GM18505 (cell line): ENCODE measurements around the gene DUS1L.

Source experiments
- ATAC-seq: cut with Tn5 transposase; IDR thresholded peaks from one replicate; pipeline ENCODE4 v1.9.1; 2021; ENCODE audit not compliant: unreplicated experiment
- POLR2A ChIP-seq: IDR thresholded peaks from 4 replicates; pipeline ENCODE4 v1.6.1; 2011; ENCODE audit warnings: borderline replicate concordance; ENCODE audit not compliant: insufficient read depth, insufficient read length; ENCODE audit errors: extremely low read depth

The DUS1L gene

DNA sequence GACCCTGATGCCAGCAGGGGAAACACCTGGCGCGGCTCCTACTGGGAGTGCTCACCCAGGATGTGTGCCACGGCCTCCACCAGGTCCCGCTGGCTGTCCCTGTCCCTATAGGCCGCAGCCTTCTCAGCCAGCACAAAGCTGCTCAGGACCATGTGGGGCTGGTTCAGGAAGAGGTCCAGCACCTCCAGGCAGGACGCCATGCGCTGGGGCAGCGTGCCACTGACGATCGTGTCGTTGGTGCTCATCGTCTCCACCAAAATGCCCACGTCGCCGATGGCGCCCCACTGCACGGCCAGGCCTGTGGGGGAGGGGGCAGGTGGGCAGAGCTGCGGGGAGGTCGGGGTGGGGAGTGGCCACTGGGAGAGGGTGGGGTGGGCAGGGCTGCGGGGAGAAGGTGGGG is 15.9 kb upstream of the DUS1L start:
- no peak for ATAC-seq
- TF ChIP-seq POLR2A, result no peak

DNA sequence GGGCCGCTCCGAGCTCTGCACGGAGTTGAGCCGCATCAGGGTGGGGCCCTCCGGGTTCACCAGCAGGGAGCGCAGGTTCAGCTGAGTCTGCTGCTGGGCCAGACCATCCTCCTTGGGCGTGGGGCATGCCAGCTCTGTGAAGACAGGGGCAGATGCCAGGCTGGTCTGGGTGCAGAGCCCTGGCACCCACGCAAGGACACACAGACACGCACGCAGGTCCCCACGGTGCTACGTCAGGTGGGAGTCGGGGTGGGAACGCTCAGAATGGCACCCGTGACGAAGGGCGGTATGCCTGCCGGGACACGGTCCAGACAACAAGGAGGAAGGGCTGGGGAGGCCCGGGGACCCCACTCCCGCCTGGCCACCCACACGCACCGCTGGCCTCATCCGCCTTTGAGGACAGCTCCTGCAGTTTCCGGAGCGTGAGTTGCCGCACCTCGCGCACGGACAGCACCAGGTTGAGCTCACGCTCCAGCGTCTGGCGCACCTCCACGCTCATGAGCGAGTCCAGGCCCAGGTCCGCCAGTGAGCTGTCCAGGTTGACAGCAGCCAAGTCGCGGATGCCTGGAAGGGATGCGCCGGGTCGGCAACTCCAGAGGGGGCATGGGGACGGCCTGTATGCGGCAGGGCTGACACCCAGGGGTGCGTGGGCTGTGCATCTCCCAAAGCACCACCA is 15.3 kb upstream of the DUS1L start:
- TF ChIP-seq POLR2A, result no peak
- no peak for ATAC-seq

DNA sequence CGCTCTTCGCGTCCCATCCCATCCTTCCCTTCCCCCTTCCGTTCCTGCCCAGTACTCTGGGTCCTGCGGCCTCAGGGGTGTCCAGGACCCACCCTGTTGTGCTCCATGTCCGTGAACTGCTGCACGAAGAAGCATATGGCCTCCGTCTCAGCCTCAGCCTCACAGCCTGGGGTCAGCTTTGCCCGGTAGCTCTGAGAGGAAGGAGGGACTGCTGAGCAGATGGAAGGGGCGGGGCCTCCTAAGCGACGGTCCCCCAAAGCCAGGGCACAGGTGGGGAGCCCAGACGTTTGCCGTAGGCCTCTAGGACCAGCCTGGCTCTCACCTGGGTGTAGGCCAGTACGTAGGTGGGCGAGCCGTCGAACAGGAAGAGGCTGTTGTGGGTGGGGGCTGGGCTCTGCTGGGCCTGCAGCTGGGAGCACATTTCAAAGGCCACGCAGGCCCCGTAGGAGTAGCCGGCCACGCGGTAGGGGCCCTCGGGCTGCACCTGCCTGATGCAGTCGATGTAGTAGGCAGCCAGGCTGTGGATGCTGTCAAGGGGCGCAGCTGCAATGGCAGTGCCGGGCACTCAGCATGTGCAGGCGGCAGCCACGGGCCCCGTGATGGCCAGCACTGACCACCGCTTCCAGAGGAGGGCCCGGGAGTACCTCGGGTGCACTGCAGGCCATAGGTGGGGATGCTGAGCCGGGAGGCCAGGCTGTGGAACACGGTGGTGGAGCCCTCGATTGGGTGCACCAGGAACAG is 14.6 kb upstream of the DUS1L start:
- no peak for TF ChIP-seq POLR2A
- no peak for ATAC-seq

DNA sequence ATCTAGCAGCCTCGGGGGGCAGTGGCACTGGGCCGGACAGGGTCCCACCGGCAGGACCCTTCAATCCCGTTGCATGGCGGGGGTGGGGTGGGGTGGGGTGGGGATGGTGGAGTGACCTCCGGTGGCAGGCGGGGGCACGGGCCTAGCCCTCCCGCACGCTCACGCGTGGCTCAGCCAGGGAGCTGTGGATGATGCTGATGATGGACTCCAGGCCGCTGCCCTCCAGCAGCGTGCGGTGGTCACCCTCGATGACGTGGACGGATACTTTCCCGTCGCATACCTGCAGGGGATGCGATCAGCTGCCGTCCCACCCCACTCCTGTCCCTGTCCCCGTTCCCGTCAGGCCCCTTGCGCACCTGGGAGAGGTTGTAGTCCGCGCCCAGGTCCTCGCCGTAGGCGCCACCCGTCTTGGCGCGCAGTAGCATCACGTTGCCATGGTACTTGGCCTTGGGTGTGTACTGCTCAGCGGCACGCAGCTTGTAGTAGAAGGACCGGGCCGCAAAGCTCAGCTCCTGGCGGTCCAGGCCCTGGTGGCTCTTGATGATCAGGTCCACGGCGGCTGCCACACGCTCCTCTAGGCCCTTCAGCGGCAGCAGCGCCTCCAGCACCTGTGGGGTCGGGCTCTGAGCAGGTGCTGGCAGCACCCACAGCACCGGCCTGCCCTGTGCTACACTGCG is 13.5 kb upstream of the DUS1L start:
- no peak for ATAC-seq
- TF ChIP-seq POLR2A, result peak; percentile 8

DNA sequence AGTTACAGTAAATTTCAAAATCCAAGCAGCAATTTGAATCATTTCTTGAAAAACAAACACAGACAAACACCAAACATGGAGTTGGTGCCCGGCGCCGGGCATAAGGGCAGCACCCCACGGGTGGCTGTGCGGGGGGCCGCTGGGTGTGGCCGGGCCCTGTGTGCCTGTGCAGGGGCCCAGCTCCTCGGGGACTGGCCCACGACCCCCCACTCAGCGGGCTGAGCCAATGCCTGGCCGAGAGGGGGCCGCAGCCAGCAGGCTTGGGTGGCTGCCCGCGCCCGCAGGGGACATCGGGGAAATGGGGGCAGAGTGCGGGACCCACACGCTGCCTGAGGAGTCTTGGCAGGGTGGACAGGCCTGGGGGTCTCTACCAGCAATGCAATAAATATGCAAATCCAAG is 12.8 kb upstream of the DUS1L start:
- TF ChIP-seq POLR2A, result no peak
- ATAC-seq, result no peak

DNA sequence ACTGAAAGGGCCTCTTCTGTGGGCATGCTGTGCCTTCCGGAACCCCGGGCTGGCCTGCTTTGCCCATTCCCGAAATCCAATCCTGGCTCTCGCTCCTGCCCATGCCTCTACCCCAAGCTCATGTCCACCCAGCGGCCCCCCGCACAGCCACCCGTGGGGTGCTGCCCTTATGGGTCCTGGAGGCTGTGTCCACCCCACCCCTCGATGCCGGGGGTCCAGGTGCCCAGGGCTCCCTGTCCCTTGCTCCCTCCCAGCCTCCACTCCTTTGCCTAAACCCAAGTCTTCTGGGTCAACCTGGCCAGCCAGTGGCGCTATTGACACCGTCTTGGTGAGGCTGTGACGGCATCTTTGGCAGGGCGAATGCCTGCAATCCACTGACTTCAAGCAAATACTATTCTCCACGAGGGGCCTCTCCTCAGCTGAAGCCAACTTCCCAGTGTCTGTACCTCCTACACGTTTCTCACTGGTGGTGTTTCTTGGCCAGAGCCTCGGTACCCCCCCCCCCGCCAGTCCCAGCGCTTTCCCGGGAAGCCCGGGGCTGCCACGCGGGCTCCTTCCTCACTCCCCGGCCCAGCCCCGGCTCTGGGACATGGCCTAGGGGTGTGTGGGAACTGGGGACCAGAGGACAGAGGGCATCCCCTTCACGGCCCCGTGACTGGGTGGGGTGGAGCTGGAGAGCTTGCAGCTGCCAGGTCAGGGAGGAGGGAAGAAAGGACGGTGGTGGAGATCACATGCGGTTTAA is 12.2 kb upstream of the DUS1L start:
- TF ChIP-seq POLR2A, result no peak
- no peak for ATAC-seq

DNA sequence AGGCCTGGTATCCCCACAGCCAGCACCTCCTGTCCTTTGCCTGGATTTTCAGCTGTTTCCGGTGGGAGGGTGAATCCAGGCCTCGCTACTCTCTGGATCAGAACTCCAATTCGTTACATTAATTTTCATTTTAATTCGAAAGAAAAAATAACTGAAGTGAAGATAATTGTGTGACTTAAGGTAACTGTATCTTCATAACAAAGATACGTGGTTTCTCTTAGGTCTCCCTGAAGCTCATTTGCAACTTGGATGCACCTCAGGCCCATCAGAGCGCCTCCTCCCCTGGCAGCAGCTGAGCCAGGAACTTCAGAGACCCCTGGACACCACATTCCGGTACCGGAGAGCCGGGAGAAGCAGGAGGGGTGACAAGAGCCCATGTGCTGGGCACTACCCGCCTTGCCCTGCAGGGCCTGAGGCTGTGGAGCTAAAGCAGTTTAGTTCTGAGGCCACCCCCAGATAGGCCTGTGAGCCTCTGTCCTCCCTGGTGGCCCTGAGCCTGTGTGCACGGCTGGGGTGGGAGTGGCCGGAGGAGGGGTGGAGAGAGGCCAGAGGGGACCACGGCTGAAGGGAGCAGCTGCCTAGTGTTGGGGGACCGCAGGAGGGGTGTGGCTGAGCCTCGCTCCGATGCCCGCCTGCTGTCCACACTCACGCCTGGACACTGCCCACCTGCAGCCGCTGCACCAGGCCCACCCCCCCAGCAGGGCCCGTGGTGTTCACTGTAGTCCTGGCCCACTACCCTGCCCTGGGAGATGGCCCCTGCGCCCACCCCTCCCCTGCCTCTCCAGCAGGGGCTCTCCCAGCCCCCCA is 11.4 kb upstream of the DUS1L start:
- ATAC-seq, result no peak
- TF ChIP-seq POLR2A, result peak; percentile 52

DNA sequence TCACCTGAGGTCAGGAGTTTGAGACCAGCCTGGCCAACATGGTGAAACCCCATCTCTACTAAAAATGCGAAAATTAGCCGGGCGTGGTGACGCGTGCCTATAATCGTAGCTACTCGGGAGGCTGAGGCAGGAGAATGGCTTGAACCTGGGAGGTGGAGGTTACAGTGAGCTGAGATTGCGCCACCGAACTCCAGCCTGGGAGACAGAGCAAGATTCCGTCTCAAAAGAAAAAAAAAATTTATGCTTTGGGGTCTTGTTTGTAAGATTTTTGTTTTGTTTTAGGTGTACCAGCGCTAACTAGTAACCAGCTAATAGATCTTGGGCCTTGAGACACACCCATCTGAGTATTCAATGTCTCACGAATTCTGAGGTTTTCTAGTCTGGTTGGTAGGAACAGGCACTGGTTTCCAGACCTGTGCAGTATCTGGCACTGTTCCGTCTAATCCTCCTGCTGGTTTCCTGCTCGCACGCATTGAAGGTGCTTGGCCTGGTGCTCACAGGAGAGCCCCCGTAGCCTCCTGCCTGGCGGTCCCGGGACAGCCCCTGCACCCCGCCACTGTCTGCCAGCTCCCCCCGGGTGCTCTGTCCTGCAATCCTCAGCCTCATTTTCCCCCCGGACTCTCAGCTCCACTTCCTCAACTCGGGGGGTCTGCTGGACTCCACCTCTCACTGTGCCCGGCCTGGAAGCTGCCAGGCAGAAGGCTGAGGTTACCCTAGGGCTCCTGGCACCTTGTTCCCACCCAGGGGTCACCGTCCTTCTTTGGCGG is 10.6 kb upstream of the DUS1L start:
- no peak for ATAC-seq
- TF ChIP-seq POLR2A, result no peak

DNA sequence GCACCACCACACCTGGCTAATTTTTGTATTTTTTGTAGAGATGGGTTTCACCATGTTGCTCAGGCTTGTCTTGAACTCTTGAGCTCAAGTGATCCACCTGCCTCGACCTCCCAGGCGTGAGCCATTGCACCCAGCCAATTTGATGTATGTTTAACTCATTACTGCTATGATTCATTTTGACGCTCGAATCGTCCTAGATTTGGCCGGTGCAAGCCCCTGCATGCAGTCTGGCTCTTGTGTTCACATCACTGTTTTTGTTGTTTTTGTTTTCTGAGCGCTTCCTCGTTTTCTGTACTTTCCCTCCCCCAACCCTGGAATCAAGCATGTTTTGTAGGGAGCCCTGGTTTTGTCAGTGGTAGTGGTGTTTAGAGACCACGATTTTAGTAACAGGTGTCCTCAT is 7.8 kb upstream of the DUS1L start:
- ATAC-seq, result no peak
- TF ChIP-seq POLR2A, result no peak

DNA sequence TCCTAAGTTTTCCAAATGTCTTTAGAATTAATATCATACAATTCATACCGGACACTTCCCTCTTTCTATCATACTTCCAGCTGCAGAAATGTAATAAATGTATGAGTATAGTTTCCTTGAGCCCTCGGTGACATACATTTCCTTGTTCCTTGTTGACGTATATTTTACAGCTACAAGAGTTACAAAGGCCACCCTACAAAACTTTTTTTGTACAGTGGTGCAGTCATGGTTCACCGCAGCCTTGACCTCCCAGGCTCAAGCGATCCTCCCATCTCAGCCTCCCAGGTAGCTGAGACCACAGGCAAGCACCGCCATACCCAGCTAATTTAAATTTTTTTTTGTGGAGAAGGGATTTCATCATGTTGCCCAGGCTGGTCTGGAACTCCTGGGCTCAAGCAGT is 7.2 kb upstream of the DUS1L start:
- TF ChIP-seq POLR2A, result no peak
- ATAC-seq, result no peak

DNA sequence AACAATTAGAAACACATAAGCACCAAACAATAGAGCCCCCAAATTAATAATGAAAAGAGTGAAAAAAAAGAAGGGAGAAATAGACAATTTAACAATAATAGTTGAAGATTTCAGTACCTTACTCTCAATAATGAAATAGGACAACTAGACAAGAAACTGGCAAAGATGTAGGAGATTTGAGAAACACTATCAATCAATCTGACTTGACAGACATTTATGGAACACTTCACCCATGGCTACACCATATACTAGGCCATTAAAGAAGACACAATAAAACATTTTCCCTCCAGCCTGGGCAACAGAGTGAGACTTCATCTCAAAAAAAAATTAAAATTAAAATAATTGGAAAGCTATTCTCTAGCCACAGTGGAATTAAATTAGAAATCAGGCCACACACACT is 5.0 kb upstream of the DUS1L start:
- no peak for ATAC-seq
- TF ChIP-seq POLR2A, result no peak

DNA sequence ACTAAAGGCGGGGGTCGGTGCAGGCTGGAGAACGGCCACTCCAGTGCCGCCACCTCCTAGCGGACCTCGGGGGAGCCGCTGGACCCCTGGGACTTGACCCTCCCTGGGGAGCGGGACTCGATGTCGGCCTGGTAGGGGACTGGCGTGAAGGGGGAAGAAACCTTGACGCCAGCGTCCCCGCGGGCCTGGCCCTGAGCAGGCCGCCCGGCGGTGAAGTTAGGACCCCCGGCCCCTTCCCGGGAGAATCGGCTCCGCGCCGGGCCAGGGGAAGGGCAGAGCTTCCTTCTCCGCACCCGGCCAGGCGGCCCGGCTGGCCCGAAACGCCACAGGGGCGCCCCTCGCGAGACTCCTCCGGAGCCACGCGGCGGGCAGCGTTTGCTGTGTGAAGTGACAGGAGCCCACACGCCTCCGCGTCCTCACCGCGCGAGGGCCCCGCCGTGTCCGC is 389 bp downstream of the DUS1L start:
- ATAC-seq, result peak; percentile 29

More for the DNA sequence above, 389 bp downstream of the DUS1L start:
- TF ChIP-seq POLR2A, result no peak
